Nephron progenitor cell (in vitro differentiated cells): Measurements from ENCODE around the gene ROGDI.
A peak's percentile ranks its signal among the peaks of the same experiment; 100 is the strongest.

ENCODE experiments used
- DNase-seq: peaks from one replicate; pipeline ENCODE4 v3.0.0; 2021
- H3K27ac Mint-ChIP-seq: 2 replicates; pipeline ENCODE4 v1.8.0; 2021; ENCODE audit warnings: mild to moderate bottlenecking, moderate library complexity, mixed read lengths
- H3K27me3 Mint-ChIP-seq: 2 replicates; pipeline ENCODE4 v1.8.0; 2021; ENCODE audit warnings: mild to moderate bottlenecking, low read depth, mixed read lengths; ENCODE audit not compliant: poor library complexity
- H3K36me3 Mint-ChIP-seq: 2 replicates; pipeline ENCODE4 v1.8.0; 2021; ENCODE audit warnings: low read depth, mixed read lengths
- H3K4me1 Mint-ChIP-seq: 2 replicates; pipeline ENCODE4 v1.8.0; 2021; ENCODE audit warnings: mixed read lengths
- H3K4me3 Mint-ChIP-seq: 2 replicates; pipeline ENCODE4 v1.8.0; 2021; ENCODE audit warnings: mild to moderate bottlenecking, moderate library complexity, mixed read lengths
- H3K9me3 Mint-ChIP-seq: 2 replicates; pipeline ENCODE4 v1.8.0; 2021; ENCODE audit warnings: mild to moderate bottlenecking, moderate library complexity, mixed read lengths
- CTCF ChIP-seq: fragments of 200-600 bp; sonication (generic); IDR thresholded peaks from 2 replicates; pipeline ENCODE4 v1.5.0; 2021; ENCODE audit warnings: antibody characterized with exemption

ROGDI gene

GRCh38 chr16:4801962-4802658 lies at the start of gene ROGDI:
Gene ROGDI, minus strand, starts transcription at chr16:4802633. Its CDS starts 62 bp downstream, at chr16:4802571.
- Mint-ChIP-seq H3K27me3 (peaks cover 8% of the 10 kb centered on the region), H3K4me3 (peak within 1 kb of the TSS; percentile 84), H3K9me3 (no peaks in the 10 kb centered on the region), H3K36me3 (peaks cover 24% of the 10 kb centered on the region), H3K27ac (peak within 1 kb of the TSS; percentile 54), H3K4me1 (peaks cover 29% of the 10 kb centered on the region)
- DNase-seq: peak; percentile 79
- no peak for TF ChIP-seq CTCF

GRCh38 chr16:4850211-4850610 lies 47.8 kb upstream of the ROGDI start:
- Mint-ChIP-seq H3K4me3 (peak overlapping the region; percentile 91), H3K27me3 (no peaks in the 10 kb centered on the region), H3K4me1 (peaks cover 43% of the 10 kb centered on the region), H3K36me3 (peaks cover 38% of the 10 kb centered on the region), H3K27ac (no peak overlapping the region), H3K9me3 (no peaks in the 10 kb centered on the region)
- no peak for DNase-seq
- no peak for TF ChIP-seq CTCF

GRCh38 chr16:4847774-4848587 lies 45.5 kb upstream of the ROGDI start:
- peak; percentile 59 for DNase-seq
- Mint-ChIP-seq H3K27me3 (no peaks in the 10 kb centered on the region), H3K4me1 (peaks cover 44% of the 10 kb centered on the region), H3K4me3 (peak overlapping the region; percentile 91), H3K27ac (peak overlapping the region; percentile 86), H3K36me3 (peaks cover 31% of the 10 kb centered on the region), H3K9me3 (no peaks in the 10 kb centered on the region)
- TF ChIP-seq CTCF: no peak

GRCh38 chr16:4846901-4847773 lies 44.7 kb upstream of the ROGDI start, which contains the start of the genes GLYR1 and UBN1:
Gene GLYR1, minus strand, starts transcription at chr16:4847288. Its CDS starts 23 bp downstream, at chr16:4847265.
Gene UBN1, plus strand, starts transcription at chr16:4847481. Its CDS starts 5,437 bp downstream, at chr16:4852918.
- Mint-ChIP-seq H3K9me3 (no peaks in the 10 kb centered on the region), H3K4me3 (peak within 1 kb of the TSS; percentile 91), H3K36me3 (peaks cover 29% of the 10 kb centered on the region), H3K27me3 (no peaks in the 10 kb centered on the region), H3K4me1 (peaks cover 44% of the 10 kb centered on the region), H3K27ac (peak within 1 kb of the TSS; percentile 96)
- TF ChIP-seq CTCF: no peak
- peak; percentile 100 for DNase-seq

- DNase-seq: peak; percentile 72
- Mint-ChIP-seq H3K36me3 (peaks cover 29% of the 10 kb centered on the region), H3K4me3 (peak overlapping the region; percentile 87), H3K4me1 (peaks cover 44% of the 10 kb centered on the region), H3K9me3 (no peaks in the 10 kb centered on the region), H3K27ac (peak overlapping the region; percentile 93), H3K27me3 (no peaks in the 10 kb centered on the region)
- no peak for TF ChIP-seq CTCF
Measured at GRCh38 chr16:4846503-4846900, 44.1 kb upstream of the ROGDI start.
